MCF 10A (cell line): ENCODE results near the gene ZNF653. TPM values are rescaled to one million over a fixed set of nuclear protein-coding genes. Genes with fewer than 3 reads are reported as not detected.
A peak's percentile ranks its signal among the peaks of the same experiment; 100 is the strongest.

ENCODE experiments used
- BruUV-seq: library from RNA; stranded (reverse); fragments of 400-500 nt; replicated peaks from 2 replicates; lab custom pipeline; 2021; lab: Mats Ljungman, UMichigan
- CTCF ChIA-PET: fragments of 300-600 bp; sonication (Branson Sonifier 250); formaldehyde crosslinking; extraction: SDS; loops from one replicate; lab custom pipeline; 2021; ENCODE audit warnings: antibody characterized with exemption, inconsistent platforms; lab: Yijun Ruan, JAX
- POLR2A ChIA-PET: fragments of 300-600, 350-650 bp; sonication (Branson Sonifier 250); formaldehyde crosslinking; extraction: SDS; loops from one replicate; lab custom pipeline; 2020; ENCODE audit warnings: antibody characterized with exemption, inconsistent platforms; lab: Yijun Ruan, JAX
- DNase-seq: peaks from one replicate; pipeline ENCODE4 v3.0.0-alpha.2; 2018; ENCODE audit not compliant: unreplicated experiment
- H3K27ac Mint-ChIP-seq: one replicate; pipeline ENCODE4 v1.8.0; 2022; ENCODE audit warnings: mild to moderate bottlenecking, low read depth, mixed read lengths; ENCODE audit not compliant: unreplicated experiment
- H3K27me3 Mint-ChIP-seq: one replicate; pipeline ENCODE4 v1.8.0; 2022; ENCODE audit warnings: mixed read lengths; ENCODE audit not compliant: insufficient read depth, unreplicated experiment
- H3K36me3 Mint-ChIP-seq: one replicate; pipeline ENCODE4 v1.8.0; 2022; ENCODE audit warnings: mild to moderate bottlenecking, moderate library complexity, mixed read lengths; ENCODE audit not compliant: insufficient read depth, unreplicated experiment
- H3K4me1 Mint-ChIP-seq: one replicate; pipeline ENCODE4 v1.8.0; 2022; ENCODE audit warnings: mixed read lengths; ENCODE audit not compliant: insufficient read depth, unreplicated experiment
- H3K4me3 Mint-ChIP-seq: one replicate; pipeline ENCODE4 v1.8.0; 2022; ENCODE audit warnings: mild to moderate bottlenecking, moderate library complexity, mixed read lengths; ENCODE audit not compliant: unreplicated experiment
- H3K9me3 Mint-ChIP-seq: one replicate; pipeline ENCODE4 v1.8.0; 2022; ENCODE audit warnings: mixed read lengths; ENCODE audit not compliant: unreplicated experiment
- intact Hi-C: fragments of 100-400 bp; cut with micrococcal nuclease; formaldehyde crosslinking; loops from 2 replicates; pipeline ENCODE4 v1.14.1; 2022
- total RNA-seq: library from RNA; stranded (reverse); gene quantifications from 2 replicates; pipeline ENCODE4 v1.2.3, GENCODE V29; 2022
- TF ChIP-seq, protein P1 (sequence below): fragments of 200-600 bp; IDR thresholded peaks from one replicate; pipeline ENCODE4 v1.8.0; 2022; ENCODE audit warnings: antibody characterized with exemption, mild to moderate bottlenecking; ENCODE audit not compliant: unreplicated experiment

Gene ZNF653
- total RNA-seq, 1 experiment from 2014 or later, result 7.7 TPM

DNA sequence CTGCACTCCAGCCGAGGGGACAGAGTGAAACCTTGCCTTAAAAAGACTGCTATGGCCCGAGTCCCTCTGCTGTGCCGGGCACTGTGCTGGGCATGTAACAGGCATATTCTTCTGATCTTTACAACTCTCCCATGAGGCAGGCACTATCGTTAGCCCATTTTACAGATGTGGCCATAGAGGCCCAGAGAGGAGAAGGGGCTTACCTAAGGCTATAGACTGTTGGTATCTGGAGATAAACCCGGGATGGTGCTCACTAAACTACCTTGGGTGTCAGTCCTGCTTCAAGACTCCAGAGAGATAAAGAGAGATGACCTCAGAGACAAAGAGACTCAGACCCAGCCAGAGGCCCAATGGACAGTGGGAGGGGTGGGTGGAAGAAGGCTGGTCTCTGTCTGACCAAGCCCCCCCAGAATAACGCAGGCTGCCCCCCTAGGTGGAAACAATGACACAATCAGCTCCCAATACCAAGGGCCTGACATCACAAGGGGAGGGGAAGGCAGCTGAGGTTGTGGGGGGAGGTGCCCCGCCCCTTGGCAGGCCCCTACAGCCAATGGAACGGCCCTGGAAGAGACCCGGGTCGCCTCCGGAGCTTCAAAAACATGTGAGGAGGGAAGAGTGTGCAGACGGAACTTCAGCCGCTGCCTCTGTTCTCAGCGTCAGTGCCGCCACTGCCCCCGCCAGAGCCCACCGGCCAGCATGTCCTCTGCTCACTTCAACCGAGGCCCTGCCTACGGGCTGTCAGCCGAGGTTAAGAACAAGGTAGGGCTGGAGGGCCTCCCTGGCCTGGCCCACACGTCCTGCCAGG lies 32.8 kb upstream of the ZNF653 start, which contains the start of gene CNN1:
Gene CNN1 (plus strand): TSS at position 620 of the 805 bp plus-strand sequence. CDS start 77 bp downstream, at position 697.
- no peak within 1 kb of the TSS for H3K4me3 Mint-ChIP-seq
- TF ChIP-seq, protein P1, sequence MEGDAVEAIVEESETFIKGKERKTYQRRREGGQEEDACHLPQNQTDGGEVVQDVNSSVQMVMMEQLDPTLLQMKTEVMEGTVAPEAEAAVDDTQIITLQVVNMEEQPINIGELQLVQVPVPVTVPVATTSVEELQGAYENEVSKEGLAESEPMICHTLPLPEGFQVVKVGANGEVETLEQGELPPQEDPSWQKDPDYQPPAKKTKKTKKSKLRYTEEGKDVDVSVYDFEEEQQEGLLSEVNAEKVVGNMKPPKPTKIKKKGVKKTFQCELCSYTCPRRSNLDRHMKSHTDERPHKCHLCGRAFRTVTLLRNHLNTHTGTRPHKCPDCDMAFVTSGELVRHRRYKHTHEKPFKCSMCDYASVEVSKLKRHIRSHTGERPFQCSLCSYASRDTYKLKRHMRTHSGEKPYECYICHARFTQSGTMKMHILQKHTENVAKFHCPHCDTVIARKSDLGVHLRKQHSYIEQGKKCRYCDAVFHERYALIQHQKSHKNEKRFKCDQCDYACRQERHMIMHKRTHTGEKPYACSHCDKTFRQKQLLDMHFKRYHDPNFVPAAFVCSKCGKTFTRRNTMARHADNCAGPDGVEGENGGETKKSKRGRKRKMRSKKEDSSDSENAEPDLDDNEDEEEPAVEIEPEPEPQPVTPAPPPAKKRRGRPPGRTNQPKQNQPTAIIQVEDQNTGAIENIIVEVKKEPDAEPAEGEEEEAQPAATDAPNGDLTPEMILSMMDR, result no peak
- intact Hi-C loops, result loop anchor here (10.0 kb wide), 1 partner anchor 46 kb away; no protein-coding TSS in a partner anchor
- POLR2A ChIA-PET, result interaction anchor here (0.8 kb wide), 1 partner anchor 9 kb away, joined by 4 read pairs; the partner anchor contains the start of gene ECSIT
- no TSS peak for BruUV-seq
- CTCF ChIA-PET, result interaction anchor here (0.7 kb wide), 1 partner anchor 8 kb away, joined by 4 read pairs; no protein-coding TSS in a partner anchor
- H3K27ac Mint-ChIP-seq, result no peak within 1 kb of the TSS
- H3K27me3 Mint-ChIP-seq, result no peaks in the 10 kb centered on the region
- H3K9me3 Mint-ChIP-seq, result no peaks in the 10 kb centered on the region
- H3K36me3 Mint-ChIP-seq, result no peaks in the 10 kb centered on the region
- peaks cover 3% of the 10 kb centered on the region for H3K4me1 Mint-ChIP-seq
- DNase-seq, result no peak

GRCh38 chr19:11535792-11536595 lies 30.4 kb upstream of the ZNF653 start:
- intact Hi-C loops, result loop anchor here (2.0 to 10.0 kb wide), 2 partner anchors 23 to 49 kb away; partner anchors contain the start of gene ELOF1
- TF ChIP-seq, protein P1, result peak; percentile 85
- DNase-seq, result peak; percentile 86
- Mint-ChIP-seq H3K27me3 (no peaks in the 10 kb centered on the region), H3K4me1 (peaks cover 11% of the 10 kb centered on the region), H3K27ac (peak overlapping the region; percentile 79), H3K9me3 (no peaks in the 10 kb centered on the region), H3K36me3 (no peaks in the 10 kb centered on the region), H3K4me3 (peak overlapping the region; percentile 18)
- POLR2A ChIA-PET, result interaction anchor here (0.9 to 1.5 kb wide), 2 partner anchors 23 kb away, joined by 3 to 5 read pairs; partner anchors contain the start of gene ELOF1
- CTCF ChIA-PET, result interaction anchor here (0.5 to 1.8 kb wide), 16 partner anchors 9 to 1268 kb away, joined by 3 to 12 read pairs (median 4); partner anchors contain the start of genes ELOF1 and ZNF20
- no TSS peak for BruUV-seq

- BruUV-seq, result no TSS peak
- Mint-ChIP-seq H3K4me3 (peak overlapping the region; percentile 1), H3K27me3 (no peaks in the 10 kb centered on the region), H3K4me1 (peaks cover 11% of the 10 kb centered on the region), H3K36me3 (no peaks in the 10 kb centered on the region), H3K9me3 (no peaks in the 10 kb centered on the region), H3K27ac (no peak overlapping the region)
- CTCF ChIA-PET, result no interaction called here
- TF ChIP-seq, protein P1, result no peak
- POLR2A ChIA-PET, result interaction anchor here (0.9 kb wide), 1 partner anchor 24 kb away, joined by 3 read pairs; the partner anchor contains the start of gene ELOF1
- intact Hi-C loops, result loop anchor here (10.0 kb wide), 1 partner anchor 50 kb away; no protein-coding TSS in a partner anchor
- no peak for DNase-seq
These were observed 29.3 kb upstream of the ZNF653 start for GRCh38 chr19:11534948-11535347.
